H7 (cell line): ENCODE measurements around the gene HGD. TPM values are rescaled to one million over a fixed set of nuclear protein-coding genes. Genes with fewer than 3 reads are reported as not detected.
"Not testable (repeated sequence)": the region's sequence is repeated elsewhere in the genome, so short reads cannot be mapped to it uniquely, and the experiment has no call there.

ENCODE experiments used
- DNase-seq: peaks from one replicate; pipeline ENCODE4 v3.0.0; 2012
- H3K27me3 ChIP-seq: 2 replicates; pipeline ENCODE4 v1.6.0; 2011; ENCODE audit warnings: mild to moderate bottlenecking, low read length; ENCODE audit not compliant: control insufficient read depth, insufficient read depth
- H3K36me3 ChIP-seq: replicated peaks from 2 replicates; pipeline ENCODE4 v1.5.1; 2011; ENCODE audit warnings: low read length; ENCODE audit not compliant: control insufficient read depth, insufficient read depth
- H3K4me3 ChIP-seq: 2 replicates; pipeline ENCODE4 v1.5.1; 2011; ENCODE audit warnings: low read depth, mild to moderate bottlenecking, control low read depth, low read length, moderate library complexity; ENCODE audit not compliant: insufficient read depth
- total RNA-seq: library from RNA; depleted of rRNA; stranded (reverse); fragments of >200 nt; shearing (Covaris generic); gene quantifications from 2 replicates; pipeline ENCODE4 v1.2.3, GENCODE V29; 2014; rRNA removed

Gene HGD
- 0.18 and 1.4 TPM in 2 replicates for total RNA-seq

GRCh38 chr3:120682095-120682681, at the start of gene HGD:
TSS of gene HGD (minus strand) at chr3:120682239. CDS start at chr3:120682111, 128 bp downstream.
- no peaks in the 10 kb centered on the region for H3K27me3 ChIP-seq
- H3K4me3 ChIP-seq = no peak within 1 kb of the TSS
- no peaks in the 10 kb centered on the region for H3K36me3 ChIP-seq
- DNase-seq = no peak

GRCh38 chr3:120730576-120731542, 48.8 kb upstream of the HGD start:
- no peaks in the 10 kb centered on the region for H3K36me3 ChIP-seq
- H3K27me3 ChIP-seq = no peaks in the 10 kb centered on the region
- no peak overlapping the region for H3K4me3 ChIP-seq
- peak; percentile 14 for DNase-seq

- Histone ChIP-seq H3K4me3 (no peak overlapping the region), H3K36me3 (no peaks in the 10 kb centered on the region), H3K27me3 (no peaks in the 10 kb centered on the region)
- no peak for DNase-seq
These were observed 44.8 kb upstream of the HGD start for GRCh38 chr3:120726791-120727190.

GRCh38 chr3:120719167-120719834, 37.3 kb upstream of the HGD start:
- not testable (repeated sequence) for H3K36me3 ChIP-seq, H3K27me3 ChIP-seq, DNase-seq
- H3K4me3 ChIP-seq = peak overlapping the region; percentile 53

GRCh38 chr3:120713262-120713661, 31.2 kb upstream of the HGD start:
- no peaks in the 10 kb centered on the region for H3K27me3 ChIP-seq
- no peak for DNase-seq
- no peak overlapping the region for H3K4me3 ChIP-seq
- H3K36me3 ChIP-seq = no peaks in the 10 kb centered on the region

- no peaks in the 10 kb centered on the region for H3K27me3 ChIP-seq
- no peak for DNase-seq
- H3K36me3 ChIP-seq = no peaks in the 10 kb centered on the region
- no peak overlapping the region for H3K4me3 ChIP-seq
These were observed 28.3 kb upstream of the HGD start for GRCh38 chr3:120710369-120710768.

GRCh38 chr3:120708408-120708807, 26.4 kb upstream of the HGD start:
- no peaks in the 10 kb centered on the region for H3K27me3 ChIP-seq
- no peaks in the 10 kb centered on the region for H3K36me3 ChIP-seq
- no peak for DNase-seq
- H3K4me3 ChIP-seq = no peak overlapping the region

GRCh38 chr3:120706950-120707349, 24.9 kb upstream of the HGD start:
- no peak overlapping the region for H3K4me3 ChIP-seq
- H3K36me3 ChIP-seq = no peaks in the 10 kb centered on the region
- no peak for DNase-seq
- no peaks in the 10 kb centered on the region for H3K27me3 ChIP-seq

GRCh38 chr3:120705884-120706582, 24.0 kb upstream of the HGD start:
- no peak overlapping the region for H3K4me3 ChIP-seq
- no peaks in the 10 kb centered on the region for H3K36me3 ChIP-seq
- H3K27me3 ChIP-seq = no peaks in the 10 kb centered on the region
- DNase-seq = no peak

- no peaks in the 10 kb centered on the region for H3K27me3 ChIP-seq
- no peaks in the 10 kb centered on the region for H3K36me3 ChIP-seq
- no peak overlapping the region for H3K4me3 ChIP-seq
- DNase-seq = no peak
These were observed 17.3 kb upstream of the HGD start for GRCh38 chr3:120699333-120699732.

- H3K4me3 ChIP-seq = no peak overlapping the region
- DNase-seq = no peak
- H3K27me3 ChIP-seq = no peaks in the 10 kb centered on the region
- H3K36me3 ChIP-seq = no peaks in the 10 kb centered on the region
These were observed 11.6 kb upstream of the HGD start for GRCh38 chr3:120693439-120694171.

- no peak overlapping the region for H3K4me3 ChIP-seq
- H3K36me3 ChIP-seq = no peaks in the 10 kb centered on the region
- no peaks in the 10 kb centered on the region for H3K27me3 ChIP-seq
- no peak for DNase-seq
These were observed 7.4 kb upstream of the HGD start for GRCh38 chr3:120689395-120689794.

GRCh38 chr3:120688121-120688520, 6.1 kb upstream of the HGD start:
- Histone ChIP-seq H3K4me3 (no peak overlapping the region), H3K36me3 (no peaks in the 10 kb centered on the region), H3K27me3 (no peaks in the 10 kb centered on the region)
- DNase-seq = no peak

- DNase-seq = no peak
- Histone ChIP-seq H3K27me3 (no peaks in the 10 kb centered on the region), H3K36me3 (no peaks in the 10 kb centered on the region), H3K4me3 (no peak overlapping the region)
These were observed 3.4 kb upstream of the HGD start for GRCh38 chr3:120685411-120685810.
